NOMO-1 treated with DMSO at 0.1 percent for 48 hours (cell line): ENCODE data around the gene CCM2L.
"Not testable (repeated sequence)": the region's sequence is repeated elsewhere in the genome, so short reads cannot be mapped to it uniquely, and the experiment has no call there.

Source experiments
- DNase-seq: peaks from one replicate; lab custom pipeline; 2025; ENCODE audit not compliant: unreplicated experiment; lab: John Stamatoyannopoulos, UW

The CCM2L gene

GRCh38 chr20:32028647-32029372 is 18.6 kb downstream of the CCM2L start:
- no peak for DNase-seq

- no peak for DNase-seq
Observed at GRCh38 chr20:32029561-32029960, 19.3 kb downstream of the CCM2L start.

GRCh38 chr20:32031007-32031958 is 21.0 kb downstream of the CCM2L start:
- DNase-seq, result peak; percentile 45

DNA sequence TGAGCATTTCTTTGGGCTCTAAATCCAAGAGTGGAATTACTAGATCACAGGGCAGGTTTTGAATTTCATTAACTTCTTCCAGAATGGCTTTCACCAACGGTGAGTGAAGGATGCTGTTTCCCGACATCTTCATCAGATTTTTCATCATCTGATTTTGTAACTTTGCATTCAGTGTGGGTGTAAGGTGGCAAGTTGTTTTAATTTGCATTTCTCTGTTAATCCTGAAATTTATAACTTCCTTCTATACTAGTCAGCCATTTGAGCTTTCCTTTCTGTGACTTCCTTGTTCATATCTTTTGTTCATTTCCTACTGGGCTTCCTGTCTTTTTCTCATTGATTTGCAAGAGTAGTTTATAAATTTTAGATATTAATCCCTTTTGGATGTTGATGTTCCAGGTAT is 23.1 kb downstream of the CCM2L start:
- DNase-seq, result no peak

DNA sequence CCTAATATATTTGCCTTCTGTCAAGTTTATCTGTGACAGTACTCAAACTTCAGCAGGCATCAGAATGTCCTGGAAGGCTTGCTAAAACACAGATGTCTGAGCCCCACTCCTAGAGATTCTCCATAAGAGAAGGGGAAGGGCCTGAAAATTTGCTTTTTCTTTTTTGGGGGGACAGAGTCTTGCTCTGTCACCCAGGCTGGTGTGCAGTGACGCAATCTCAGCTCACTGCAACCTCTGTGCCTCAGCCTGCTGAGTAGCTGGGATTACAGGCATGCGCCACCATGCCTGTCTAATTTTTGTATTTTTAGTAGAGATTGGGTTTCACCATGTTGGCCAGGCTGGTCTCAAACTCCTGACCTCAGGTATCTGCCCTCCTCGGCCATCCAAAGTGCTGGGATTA is 23.5 kb downstream of the CCM2L start:
- DNase-seq, result not testable (repeated sequence)

DNA sequence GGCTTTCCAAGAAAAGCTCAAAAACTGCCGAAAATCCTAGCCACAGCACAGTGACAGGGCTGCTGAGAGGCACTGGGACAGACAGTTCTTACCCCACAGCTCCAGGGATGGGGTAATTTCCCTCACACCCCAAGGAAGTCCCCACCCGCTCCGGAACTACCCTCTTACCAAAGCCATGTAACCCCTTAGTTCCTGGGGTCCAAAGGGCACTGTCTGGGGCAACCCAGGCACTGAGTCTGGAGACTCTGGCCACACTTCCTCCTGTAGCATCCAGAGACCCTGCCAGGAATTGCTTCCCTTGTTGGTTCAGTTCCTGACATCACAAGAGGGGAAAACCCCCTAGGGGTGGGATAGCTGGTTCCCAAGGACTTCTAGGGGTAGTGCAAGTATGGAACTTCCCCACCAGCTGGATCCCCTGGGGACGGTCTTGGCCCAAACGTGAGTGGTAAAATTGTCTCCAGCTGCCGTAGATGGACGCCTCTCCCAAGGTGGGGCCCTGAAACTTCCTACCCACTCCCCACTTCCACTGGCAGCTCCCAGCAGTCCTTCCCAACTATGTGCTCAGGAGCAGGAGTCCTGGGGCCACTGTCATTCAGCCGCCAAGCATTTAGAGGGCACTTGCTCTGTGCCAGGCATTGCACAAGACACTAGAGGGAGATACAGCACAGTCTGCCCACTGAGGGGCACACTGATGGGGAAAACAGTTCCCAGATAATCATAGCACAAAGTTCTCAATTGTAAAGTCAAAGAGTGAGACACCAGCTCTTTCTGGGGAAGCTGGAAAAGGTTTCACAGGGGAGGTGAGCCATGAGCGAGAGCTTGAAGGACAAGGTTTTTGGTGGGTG is 24.6 kb downstream of the CCM2L start:
- peak; percentile 59 for DNase-seq

DNA sequence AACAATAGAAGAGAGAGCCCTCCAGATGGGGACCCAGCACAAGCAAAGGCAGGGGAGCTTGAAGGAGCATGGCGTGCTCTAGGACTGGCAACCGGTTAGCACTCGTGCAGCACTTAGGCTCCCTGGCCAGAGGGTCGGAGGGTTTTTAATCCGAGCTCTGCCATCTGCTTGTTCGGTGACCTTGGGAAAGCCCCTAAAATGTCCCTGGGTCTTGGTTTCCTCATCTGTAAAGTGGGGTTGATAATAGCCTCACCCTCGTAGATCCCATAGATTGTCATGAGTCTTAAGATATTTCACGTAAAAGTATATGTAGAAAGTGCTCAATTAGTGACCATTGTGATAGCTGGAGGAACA is 25.2 kb downstream of the CCM2L start:
- DNase-seq, result no peak

- no peak for DNase-seq
Observed at GRCh38 chr20:32036252-32036651, 26.0 kb downstream of the CCM2L start.

DNA sequence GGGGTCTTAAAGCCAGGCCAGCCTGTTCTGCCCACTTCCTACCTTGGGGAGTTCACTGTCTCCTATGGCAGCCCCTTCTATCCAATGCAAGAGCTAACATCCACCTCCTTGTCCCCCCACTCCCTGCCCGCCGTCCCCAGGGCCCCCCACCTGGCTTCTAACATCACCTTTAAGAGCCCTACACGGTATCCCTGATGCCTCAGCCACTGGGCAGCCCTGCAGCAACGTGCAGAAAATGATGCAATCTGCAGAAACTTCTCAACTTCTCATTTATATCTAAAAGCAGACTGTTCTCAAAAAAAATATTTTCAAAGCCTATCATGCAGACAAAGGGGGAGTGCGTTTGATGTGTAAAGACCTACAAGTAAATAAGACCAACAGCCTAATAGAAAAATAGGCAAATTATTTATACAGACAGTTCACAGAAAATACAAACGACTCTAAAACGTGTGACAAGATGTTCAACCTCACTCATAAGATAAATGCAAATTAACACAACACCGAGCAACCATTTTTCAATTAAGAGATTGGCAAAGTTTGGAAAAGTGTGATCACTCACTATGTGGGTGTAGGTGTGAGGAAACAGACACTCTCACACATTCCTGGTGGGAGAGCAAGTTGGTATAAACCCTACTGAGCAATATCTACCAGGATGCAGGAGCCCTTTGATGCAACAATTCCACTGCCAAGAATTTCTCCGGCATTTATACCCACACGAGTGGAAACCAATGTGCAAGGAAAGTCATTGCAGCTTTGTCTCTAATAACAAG is 26.7 kb downstream of the CCM2L start:
- peak; percentile 48 for DNase-seq

GRCh38 chr20:32037929-32038328 is 27.7 kb downstream of the CCM2L start:
- DNase-seq, result peak; percentile 29

DNA sequence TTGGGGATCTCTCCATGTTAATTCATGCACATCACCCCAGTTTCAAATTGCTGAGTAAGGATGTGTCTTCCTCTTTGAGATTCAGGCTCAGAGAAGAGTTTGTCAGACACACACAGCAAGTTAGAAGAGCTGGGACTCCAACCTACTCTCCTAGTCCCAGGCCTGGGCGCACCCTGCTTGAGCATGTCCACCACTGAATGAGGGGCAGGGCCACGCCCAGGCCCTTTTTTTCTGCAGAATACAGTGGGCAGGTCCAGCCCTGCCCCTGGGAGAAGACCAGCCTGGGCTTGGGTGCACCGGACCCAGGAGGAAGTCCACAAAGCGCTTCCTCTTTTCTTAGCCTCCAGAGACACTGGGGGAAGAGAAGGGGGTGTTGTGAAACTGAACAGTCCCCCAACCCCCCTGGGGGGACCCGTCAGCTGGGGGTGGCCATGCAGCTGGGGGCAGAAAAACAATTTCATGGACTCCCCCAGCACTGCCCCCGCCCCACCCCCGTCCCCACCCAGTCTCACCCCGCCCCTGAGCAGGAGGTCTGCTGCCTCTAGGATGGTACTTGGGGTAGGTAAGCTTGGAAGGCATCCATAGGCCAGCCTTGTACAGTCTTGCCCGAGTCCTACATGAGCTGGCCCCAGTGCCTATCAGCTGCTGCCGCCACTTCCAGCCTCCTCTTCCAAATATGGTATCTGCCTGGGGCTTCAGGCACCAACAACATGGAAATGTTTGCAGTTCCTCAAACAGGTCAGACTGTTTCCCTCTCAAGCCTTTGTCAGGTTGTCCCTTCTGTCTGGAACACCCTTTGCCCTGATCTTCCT is 30.1 kb downstream of the CCM2L start:
- peak; percentile 88 for DNase-seq

- no peak for DNase-seq
Observed at GRCh38 chr20:32045999-32046398, 35.8 kb downstream of the CCM2L start.

- DNase-seq, result no peak
Observed at GRCh38 chr20:32050324-32050841, 40.1 kb downstream of the CCM2L start.

GRCh38 chr20:32050851-32051556 is 40.8 kb downstream of the CCM2L start:
- DNase-seq, result peak; percentile 77

DNA sequence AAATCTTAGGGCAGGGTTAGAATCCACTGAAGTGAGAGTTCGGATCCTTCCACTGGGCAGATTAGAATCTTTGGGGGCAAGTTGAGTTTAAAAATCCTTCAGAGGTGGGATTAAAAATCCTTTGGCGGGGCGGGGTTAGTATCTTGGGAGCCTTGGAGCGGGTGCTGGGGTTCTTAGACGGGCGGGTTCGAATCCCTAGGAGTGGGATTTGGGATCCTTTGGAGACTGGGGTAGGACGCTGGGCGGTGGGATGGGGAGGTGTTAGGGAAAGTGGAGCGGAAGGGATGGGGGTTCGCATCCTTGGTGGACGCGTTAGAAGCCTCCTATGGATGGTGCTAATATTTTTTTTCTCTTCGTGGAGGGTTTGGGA is 41.5 kb downstream of the CCM2L start:
- DNase-seq, result no peak

GRCh38 chr20:32052090-32052777 is 42.0 kb downstream of the CCM2L start, which contains the start of gene HCK:
HCK (plus strand) TSS chr20:32052242.
- peak; percentile 53 for DNase-seq

GRCh38 chr20:32052778-32053362 is 42.6 kb downstream of the CCM2L start:
- peak; percentile 84 for DNase-seq

DNA sequence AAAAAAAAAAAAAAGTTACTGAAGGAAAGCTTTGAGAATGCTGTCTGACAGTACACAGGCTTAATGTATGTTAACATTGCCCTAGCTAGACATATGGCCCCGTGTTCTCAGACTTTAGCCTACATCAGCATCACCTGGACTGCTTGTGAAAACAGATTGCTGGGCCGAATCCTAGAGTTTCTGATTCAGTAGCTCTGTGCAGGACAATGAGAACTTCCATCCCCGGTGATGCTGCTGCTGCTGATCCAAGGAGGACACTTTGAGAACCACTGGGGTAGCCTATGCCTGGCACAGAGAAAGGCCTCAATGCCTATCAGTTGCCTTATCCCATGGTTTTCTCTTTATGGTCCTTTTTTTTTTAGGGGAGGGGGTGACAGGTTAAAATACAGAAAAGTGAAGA is 43.4 kb downstream of the CCM2L start:
- no peak for DNase-seq
